GM18907 (cell line): Measurements from ENCODE around the gene LGR6.
"Not testable (repeated sequence)": the region's sequence is repeated elsewhere in the genome, so short reads cannot be mapped to it uniquely, and the experiment has no call there.

Experiments used
- ATAC-seq: cut with Tn5 transposase; IDR thresholded peaks from one replicate; pipeline ENCODE4 v1.9.1; 2021; ENCODE audit warnings: mild to moderate bottlenecking, moderate library complexity; ENCODE audit not compliant: unreplicated experiment

The LGR6 gene

GRCh38 chr1:202176949-202177927 is 16.4 kb upstream of the LGR6 start:
- ATAC-seq = no peak

DNA sequence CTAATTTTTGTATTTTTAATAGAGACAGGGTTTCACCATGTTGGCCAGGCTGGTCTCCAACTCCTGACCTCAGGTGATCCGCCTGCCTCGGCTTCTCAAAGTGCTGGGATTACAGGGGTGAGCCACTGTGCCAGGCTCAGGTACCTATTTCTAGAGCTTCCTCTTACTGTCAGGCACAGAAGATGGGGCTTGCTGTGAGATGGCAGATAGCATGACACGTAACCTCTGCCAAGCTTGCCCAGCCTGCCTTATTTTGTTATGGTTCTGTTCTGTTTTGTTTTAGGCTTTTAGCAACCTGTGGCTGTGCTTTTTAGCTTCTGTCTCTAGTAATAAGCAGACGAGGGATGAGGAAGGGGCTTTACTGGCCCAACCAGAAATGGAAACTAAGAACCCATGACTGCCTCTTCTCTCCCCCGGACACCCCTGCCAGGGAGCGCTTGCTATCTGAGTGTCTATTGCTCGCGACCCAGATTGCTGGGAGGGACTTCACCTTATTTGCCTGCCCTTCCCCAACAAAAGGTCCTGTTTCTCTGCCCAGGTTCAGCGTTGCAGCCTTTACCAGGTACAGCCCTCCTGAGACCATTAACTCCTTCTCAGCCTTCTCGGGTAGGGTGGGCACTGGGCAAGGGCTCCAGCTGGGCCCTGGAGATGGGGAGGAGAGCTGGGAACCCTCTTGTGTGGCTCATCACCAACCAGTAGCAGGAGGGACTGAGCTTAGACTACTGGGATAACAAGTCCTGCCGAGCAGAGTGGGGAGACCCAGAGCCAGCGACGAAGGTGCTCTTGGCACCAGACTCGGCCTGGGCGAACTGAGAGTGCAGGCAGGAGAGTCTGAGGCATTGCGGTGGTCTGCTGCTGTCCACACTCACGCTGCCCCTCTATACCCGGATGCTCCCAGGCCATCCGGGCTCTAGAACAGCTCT is 13.5 kb upstream of the LGR6 start:
- ATAC-seq = no peak

GRCh38 chr1:202180751-202181139 is 12.9 kb upstream of the LGR6 start:
- not testable (repeated sequence) for ATAC-seq

DNA sequence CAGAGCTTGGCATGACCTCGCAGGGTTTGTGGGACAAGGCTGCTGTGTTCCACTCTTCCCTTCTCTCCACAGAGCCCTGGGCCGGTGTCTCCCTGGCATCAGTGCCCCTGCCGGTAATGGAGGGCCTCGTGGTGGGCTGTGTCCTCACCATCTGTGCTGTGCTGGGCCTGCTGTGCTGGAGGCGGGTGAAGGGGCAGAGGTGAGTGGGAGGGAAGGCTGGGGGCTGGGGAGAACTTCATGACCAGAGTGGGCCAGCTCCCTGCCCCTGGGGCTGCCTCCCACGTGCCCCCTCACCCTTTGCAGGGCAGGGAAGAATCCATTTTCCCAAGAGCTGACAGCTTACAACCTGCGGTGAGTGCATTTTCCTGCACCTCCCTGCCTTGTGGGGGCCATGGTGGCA is 12.0 kb upstream of the LGR6 start:
- ATAC-seq = no peak

GRCh38 chr1:202182040-202182877 is 11.3 kb upstream of the LGR6 start:
- no peak for ATAC-seq

GRCh38 chr1:202184750-202185460 is 8.7 kb upstream of the LGR6 start:
- no peak for ATAC-seq

DNA sequence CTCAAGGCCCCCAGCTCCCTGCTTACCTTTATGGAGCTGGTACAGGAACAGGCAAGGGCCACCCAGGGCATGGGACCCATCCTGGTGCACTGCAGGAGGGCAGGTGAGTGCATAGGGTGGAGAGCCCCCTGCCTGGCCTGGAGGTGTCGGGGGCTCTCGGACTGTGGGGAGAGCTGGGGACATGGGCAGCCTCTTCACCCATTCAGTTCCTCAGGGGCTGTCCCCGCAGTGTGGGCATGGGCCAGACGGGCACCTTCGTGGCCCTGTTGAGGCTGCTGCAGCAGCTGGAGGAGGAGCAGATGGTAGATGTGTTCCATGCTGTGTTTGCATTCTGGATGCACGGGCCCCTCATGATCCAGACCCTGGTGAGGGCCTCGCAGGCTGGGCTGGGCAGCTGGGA is 7.3 kb upstream of the LGR6 start:
- no peak for ATAC-seq

GRCh38 chr1:202187041-202187671 is 6.4 kb upstream of the LGR6 start:
- no peak for ATAC-seq

DNA sequence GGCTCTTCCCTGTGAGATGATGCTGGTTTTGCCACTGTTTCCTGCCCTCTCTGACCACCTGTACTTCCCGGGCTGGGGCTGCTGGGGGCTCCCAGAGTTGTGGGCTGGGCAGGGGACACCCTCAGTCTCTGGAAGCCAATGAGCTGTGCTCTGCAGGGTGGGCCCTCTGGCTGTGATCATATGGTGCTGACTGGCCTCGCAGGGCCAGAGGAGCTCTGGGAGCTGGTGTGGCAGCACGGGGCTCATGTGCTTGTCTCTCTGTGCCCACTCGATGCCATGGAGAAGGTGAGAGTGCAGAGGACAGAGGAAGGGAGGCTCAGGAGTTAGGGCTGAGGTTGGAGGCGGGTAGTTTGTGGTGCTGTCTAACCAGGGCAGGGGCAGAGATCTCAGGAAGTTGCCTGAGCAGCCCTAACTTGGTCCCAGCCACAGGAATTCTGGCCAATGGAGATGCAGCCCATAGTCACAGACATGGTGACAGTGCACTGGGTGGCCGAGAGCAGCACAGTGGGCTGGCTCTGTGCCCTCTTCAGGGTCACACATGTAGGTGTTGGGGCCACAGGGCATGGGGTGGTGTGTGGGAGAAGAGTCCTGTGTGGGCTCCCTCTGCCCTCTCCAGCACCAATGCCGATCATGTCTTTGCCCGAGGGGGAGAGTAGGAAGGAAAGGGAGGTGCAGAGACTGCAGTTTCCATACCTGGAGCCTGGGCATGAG is 5.7 kb upstream of the LGR6 start:
- ATAC-seq = no peak

DNA sequence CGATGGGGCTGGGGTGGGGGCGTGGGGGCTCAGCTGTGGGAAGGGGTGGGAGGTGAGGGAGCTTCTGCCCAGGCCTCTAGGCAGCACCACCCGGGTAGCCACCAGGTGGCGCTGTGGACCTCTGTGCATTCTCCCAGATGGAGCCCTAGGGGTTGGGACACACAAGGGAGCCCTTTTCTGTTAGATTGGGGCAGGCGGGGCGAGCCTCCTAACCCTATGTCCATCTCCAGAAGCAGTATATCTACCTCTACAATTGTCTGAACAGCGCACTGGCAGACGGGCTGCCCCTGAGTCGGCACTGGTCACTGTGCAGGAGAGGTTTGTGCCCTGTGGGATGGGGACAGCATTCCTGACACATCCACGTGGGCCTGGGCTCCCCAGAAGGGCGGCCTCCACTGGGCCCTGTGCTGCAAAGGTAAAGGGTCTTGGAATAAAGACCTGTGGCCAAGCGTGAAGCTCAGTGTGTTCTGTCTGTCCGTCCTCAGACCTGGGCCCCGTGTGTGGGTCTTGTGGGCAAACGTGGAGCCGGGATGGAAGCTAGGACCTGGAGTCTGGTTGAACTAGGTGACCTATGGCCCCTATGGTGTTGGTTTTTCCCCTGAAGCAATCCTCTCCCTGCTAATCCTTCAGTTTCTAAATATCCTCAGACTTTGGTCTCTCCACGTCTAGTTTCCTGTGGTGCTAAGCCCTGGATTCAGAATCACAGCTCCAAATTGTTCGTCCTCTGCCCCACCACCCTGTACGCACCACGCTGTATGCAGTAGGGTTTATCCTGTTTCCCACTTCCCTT is 4.4 kb upstream of the LGR6 start:
- no peak for ATAC-seq

DNA sequence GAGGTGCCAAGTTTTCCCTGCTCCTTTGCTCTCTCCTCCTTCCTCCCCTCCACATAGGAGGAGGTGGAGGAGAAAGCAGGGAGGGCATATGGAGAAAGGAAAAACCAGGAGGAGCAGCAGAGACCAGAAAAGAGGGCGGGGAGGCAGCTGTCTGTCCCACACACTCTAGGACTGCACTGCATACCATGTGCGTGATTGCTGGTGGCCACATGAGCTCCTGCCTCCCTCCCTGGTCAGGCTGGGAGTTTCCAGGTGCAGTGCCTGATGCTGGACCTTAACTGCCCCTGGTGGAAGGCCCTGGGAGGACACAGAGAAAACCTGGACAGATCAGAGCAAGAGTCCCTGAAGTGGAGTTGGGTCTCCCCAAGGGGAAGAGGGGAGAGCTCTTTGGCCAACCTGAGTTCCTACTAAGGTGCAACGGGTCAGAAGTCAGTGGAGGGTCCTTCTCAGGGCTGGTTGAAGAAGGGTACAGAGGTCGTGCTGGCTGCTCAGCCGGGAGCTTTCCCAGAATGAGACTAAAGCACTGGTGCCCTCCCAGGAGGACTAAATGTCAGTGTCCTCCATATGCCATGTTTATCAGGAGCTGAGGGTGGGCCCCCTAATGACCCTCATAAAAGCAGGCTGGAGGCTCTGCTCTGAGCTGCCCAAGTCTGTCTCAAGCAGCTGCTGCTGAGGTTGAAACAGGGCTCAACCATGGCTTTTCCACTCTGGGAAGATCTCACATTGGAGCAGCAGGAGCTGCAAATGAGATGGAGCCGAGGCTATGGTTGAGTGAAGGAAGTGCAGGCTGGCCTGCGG is 3.5 kb upstream of the LGR6 start:
- no peak for ATAC-seq

- ATAC-seq = not testable (repeated sequence)
Observed at GRCh38 chr1:202191391-202191790, 2.2 kb upstream of the LGR6 start.

DNA sequence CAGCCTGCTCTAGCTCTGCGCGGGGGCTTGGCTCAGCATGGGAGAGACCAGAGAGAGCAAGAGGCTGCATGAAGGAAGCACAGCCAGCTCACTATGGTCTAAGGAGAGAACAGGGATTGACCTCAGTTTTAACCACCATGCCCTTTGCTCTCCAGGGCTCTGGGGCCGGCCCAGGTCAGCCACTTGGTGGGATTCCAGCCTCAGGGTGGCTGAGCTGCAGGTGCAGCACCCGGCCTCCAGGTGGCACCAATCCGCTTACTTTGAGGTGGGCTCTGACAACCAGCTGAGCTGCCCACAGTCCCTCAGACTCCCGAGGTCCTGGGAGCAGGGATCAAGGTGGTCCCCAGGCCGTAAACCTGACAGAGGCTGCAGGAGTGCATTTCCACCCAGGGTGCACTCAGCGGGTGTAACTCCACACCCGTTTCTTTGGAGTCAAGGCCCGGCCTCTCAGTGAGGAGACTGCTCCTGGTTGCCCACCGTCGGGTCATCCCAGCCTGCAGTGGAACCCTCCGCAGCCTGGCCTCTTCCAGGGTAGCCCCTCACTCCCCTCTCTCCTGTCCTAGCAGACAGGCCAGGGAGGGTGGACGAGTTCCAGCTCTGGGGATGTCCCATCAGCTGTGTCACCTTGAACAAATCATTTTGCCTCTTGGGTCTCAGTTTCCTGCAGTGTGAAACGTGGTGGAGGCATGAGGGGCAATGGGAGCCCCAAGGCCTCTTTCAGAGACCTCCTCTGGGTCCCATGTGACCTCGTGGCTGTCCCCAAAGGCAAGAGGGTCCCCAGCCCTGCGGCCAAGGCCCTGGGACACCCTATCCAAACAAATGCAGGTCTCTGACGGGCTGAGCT is 607 bp upstream of the LGR6 start:
- no peak for ATAC-seq

- no peak for ATAC-seq
Observed at GRCh38 chr1:202194328-202194648, 689 bp downstream of the LGR6 start.

DNA sequence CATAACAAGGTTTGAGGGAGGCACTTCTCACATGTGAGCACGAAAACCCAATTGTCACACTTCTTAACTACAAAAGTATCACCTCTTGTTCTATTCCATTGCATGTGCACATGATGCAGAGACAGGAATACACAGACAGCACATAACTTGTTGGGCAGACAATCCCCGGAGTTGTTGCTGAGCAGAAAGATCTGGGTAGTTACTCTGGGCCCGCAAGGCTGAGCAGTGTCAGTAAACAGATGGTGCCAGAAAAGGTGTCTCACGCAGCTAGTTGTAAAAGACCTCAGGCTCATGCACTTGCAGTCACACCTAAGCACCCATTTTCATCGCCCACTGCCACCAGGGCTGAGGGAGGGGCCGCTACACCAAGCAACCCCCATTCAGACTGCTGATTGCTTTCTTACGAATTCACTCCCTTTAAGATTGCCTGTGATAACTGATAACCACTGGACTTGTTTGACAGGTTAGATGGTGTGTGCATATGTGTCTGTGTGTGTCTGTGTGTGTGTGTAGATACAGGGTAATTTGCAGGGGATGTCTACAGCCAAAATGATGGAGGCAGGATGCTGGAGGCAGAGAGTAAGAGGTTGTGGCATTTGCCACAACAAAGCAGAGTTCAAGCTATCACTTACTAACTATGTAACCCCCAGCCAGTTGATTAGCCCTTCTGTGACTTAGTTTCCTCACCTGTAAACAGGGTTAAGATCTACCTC is 4.2 kb downstream of the LGR6 start:
- no peak for ATAC-seq

GRCh38 chr1:202198366-202198724 is 4.7 kb downstream of the LGR6 start:
- no peak for ATAC-seq
